Right lobe of liver (tissue), 6 donors: ENCODE measurements around the gene MAPK12. TPM values are rescaled to one million over a fixed set of nuclear protein-coding genes. Genes with fewer than 3 reads are reported as not detected.
A peak's percentile ranks its signal among the peaks of the same experiment; 100 is the strongest.

Experiments
- ATAC-seq, 4 donors: fragments of 200-7000 bp; cut with Tn5 transposase; one replicate each; pipeline ENCODE4 v1.9.1; 2020; ENCODE audit warnings: mild to moderate bottlenecking in 4 of 4, moderate library complexity in 4 of 4
- DNase-seq, 3 donors: peaks; one replicate each; pipeline ENCODE4 v3.0.0-alpha.2; 2020
- H3K27ac ChIP-seq, 3 donors: fragments of 200-600 bp; one replicate each; pipeline ENCODE4 v1.8.0; 2022
- H3K27me3 ChIP-seq, 2 donors: fragments of 200-600 bp; one replicate each; pipeline ENCODE4 v1.8.0; 2022
- H3K36me3 ChIP-seq, 4 donors: fragments of 200-600 bp; sonication (generic) in 1 of 4; one replicate each; pipeline versions ENCODE4 v1.5.1 to v1.8.0; 2017 to 2022; ENCODE audit warnings: control low read depth in 1 of 4
- H3K4me1 ChIP-seq, 4 donors: fragments of 200-600 bp; sonication (generic) in 1 of 4; one replicate each; pipeline versions ENCODE4 v1.5.1 to v1.8.0; 2017 to 2022; ENCODE audit warnings: control low read depth in 1 of 4
- H3K4me3 ChIP-seq, 3 donors: fragments of 200-600 bp; one replicate each; pipeline ENCODE4 v1.8.0; 2022
- H3K9me3 ChIP-seq, 4 donors: fragments of 200-600 bp; sonication (generic) in 1 of 4; one replicate each; pipeline versions ENCODE4 v1.5.1 to v1.8.0; 2017 to 2022; ENCODE audit warnings: control low read depth in 1 of 4
- POLR2A ChIP-seq: fragments of 450-650 bp; IDR thresholded peaks from one replicate; pipeline ENCODE4 v1.6.1; 2017; ENCODE audit warnings: antibody characterized with exemption, mild to moderate bottlenecking
- WGBS: methylation state at CpG from one replicate; pipeline ENCODE4 v1.1.6; 2018; ENCODE audit warnings: low coverage, low lambda C conversion rate; ENCODE audit not compliant: insufficient coverage; ENCODE audit errors: missing lambda C conversion rate; 5-methylcytosine and 5-hydroxymethylcytosine counted together
- intact Hi-C, 2 donors: fragments of 100-400 bp; cut with DNase I; formaldehyde crosslinking; loops; one replicate each; pipeline versions ENCODE4 v1.11.2 to v1.14.1; 2022
- total RNA-seq, 6 experiments: library from RNA; depleted of rRNA in 2 of 6; stranded (reverse); fragments of >200 nt in 2 of 6; fragmentation: NEBNext Ultra II Directional in 3 of 6; extraction: Animal tissue kit (Norgen Biotek cat#: 25700) in 3 of 6; gene quantifications; one replicate each; pipeline versions ENCODE4 v1.1.0 to v1.2.4, GENCODE V29; 2016 to 2023
- TF ChIP-seq, protein P1 (sequence below), 4 donors: fragments of 200-600 bp in 3 of 4; fragments of 450-650 bp in 1 of 4; IDR thresholded peaks; one replicate each; pipeline versions ENCODE4 v1.5.1 to v1.8.0; 2016 to 2022; ENCODE audit warnings: antibody characterized with exemption in 4 of 4, mild to moderate bottlenecking in 2 of 4
- donor health status: DM: no; HTN: yes; CAD: no.
- donor health status: DM: no; HTN: no; CAD: no.
- donor health status: DM: no; HTN: no; CAD: no.
- donor health status: DM: no; HTN: yes; CAD: no.
- donor health status: DM: no; HTN: yes; CAD: no.

The MAPK12 gene
- total RNA-seq, 6 experiments from 2014 or later = 2.1 to 7.6 (median 3.6) TPM

DNA sequence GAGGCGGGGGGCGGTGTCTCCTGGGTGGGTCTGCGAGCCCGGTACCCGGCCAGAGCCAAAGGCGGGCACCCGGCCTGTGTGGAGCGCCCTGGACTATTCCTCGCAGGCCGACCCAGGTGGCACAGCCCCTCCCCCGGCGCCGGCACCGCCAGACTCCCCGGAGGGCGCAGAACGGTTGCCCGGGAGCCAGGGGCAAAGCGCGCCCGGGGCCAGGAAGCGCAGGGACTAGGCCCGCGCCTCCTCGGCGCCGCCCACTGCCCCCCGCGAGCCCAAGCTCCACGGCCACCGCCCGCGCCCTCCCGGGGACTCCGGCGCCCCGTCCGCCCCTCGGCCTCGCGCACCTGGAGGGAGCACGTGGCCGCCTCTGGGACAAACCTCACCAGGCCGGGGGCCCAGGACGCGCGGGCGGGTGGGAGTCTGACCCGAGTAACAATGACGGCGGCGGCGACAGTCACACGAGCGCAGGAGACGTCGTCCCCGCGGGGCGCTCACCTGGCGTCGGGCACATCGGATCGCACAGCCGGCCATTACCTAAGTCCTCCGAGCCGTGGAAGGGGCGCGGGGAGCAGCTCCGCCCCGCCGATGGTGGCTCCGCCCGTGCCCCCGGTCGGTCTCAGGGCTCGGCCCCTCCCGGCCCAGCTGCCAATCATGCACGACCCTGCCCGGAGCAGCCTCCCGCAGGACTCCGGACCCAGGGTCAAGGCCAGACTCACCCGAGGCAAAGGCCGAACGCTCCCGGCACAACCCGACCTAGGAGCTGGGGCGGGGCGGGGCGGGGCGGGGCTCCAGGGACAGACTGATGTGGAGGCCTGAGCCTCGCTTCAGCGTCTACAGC is 38.5 kb upstream of the MAPK12 start:
- H3K4me3 ChIP-seq = peak overlapping the region; percentile 51 to 75 (median 75)
- H3K9me3 ChIP-seq = no peaks in the 10 kb centered on the region
- intact Hi-C loops = no loop called here
- ATAC-seq (peak; percentile 52 to 80 (median 75)), DNase-seq (peak; percentile 92 to 98 (median 96))
- H3K4me1 ChIP-seq = peaks cover 0 to 80% (median 38%) of the 10 kb centered on the region in 4 donors
- H3K27me3 ChIP-seq = no peaks in the 10 kb centered on the region
- TF ChIP-seq, protein P1, sequence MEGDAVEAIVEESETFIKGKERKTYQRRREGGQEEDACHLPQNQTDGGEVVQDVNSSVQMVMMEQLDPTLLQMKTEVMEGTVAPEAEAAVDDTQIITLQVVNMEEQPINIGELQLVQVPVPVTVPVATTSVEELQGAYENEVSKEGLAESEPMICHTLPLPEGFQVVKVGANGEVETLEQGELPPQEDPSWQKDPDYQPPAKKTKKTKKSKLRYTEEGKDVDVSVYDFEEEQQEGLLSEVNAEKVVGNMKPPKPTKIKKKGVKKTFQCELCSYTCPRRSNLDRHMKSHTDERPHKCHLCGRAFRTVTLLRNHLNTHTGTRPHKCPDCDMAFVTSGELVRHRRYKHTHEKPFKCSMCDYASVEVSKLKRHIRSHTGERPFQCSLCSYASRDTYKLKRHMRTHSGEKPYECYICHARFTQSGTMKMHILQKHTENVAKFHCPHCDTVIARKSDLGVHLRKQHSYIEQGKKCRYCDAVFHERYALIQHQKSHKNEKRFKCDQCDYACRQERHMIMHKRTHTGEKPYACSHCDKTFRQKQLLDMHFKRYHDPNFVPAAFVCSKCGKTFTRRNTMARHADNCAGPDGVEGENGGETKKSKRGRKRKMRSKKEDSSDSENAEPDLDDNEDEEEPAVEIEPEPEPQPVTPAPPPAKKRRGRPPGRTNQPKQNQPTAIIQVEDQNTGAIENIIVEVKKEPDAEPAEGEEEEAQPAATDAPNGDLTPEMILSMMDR (IDR thresholded peaks at IDR 0.05) = peak in 1 of 4 donors; percentile 16
- TF ChIP-seq POLR2A = peak; percentile 42
- WGBS = no CpG with 5 or more reads among the region's 93 CpGs
- no peaks in the 10 kb centered on the region for H3K36me3 ChIP-seq
- H3K27ac ChIP-seq = peak overlapping the region; percentile 44 to 70 (median 50)

DNA sequence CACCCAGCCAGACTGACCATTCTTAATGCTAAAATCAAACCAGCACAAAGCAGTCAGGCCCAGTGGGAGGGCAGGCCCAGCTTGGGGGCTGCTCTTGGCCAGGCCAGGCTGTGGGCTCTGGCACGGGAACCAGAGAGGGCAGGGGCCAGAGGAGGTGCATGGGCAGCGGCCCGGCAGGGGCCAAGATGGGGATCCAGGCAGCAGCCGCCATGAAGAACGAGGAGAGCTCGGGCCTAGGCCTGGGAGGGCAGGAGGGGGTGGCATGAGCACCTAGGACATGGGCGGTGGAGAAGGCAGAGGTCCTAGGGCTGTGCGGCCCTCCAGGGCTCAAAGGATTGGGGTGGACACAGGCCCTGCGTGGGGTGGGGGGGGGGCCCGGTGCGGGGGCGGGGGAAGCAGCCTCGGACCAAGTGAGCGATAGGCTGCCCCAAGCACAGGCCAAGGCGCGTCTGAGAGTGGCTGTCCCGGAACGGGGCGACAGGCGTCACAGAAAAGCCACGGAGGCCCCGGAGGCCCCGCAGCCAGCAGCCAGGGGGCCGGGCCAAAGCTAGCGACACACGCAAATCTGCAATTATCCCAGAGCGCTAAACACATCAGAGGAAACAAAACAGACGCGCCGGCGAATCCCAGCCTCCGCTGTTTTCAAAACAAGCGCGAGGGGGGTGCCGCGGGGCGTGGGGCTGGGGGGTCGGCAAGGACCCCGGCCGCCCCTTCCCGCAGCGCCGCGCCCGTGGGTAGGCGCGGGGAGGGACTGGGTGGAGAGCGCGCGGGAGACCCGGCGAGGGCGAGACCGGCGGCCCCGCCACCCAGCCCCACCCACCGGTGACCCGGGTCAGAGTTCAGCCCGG is 37.7 kb upstream of the MAPK12 start:
- ATAC-seq (peak in 1 of 4 donors; percentile 2), DNase-seq (no peak)
- TF ChIP-seq, protein P1 (IDR thresholded peaks at IDR 0.05) = no peak
- TF ChIP-seq POLR2A = no peak
- Histone ChIP-seq H3K27ac (peak overlapping the region; percentile 44 to 70 (median 50)), H3K36me3 (no peaks in the 10 kb centered on the region), H3K4me1 (peaks cover 0 to 85% (median 39%) of the 10 kb centered on the region in 4 donors), H3K27me3 (no peaks in the 10 kb centered on the region), H3K9me3 (no peaks in the 10 kb centered on the region), H3K4me3 (peak overlapping the region; percentile 51 to 75 (median 75))
- intact Hi-C loops = no loop called here
- WGBS = 6% methylated on average over 17 of the region's 59 CpGs

DNA sequence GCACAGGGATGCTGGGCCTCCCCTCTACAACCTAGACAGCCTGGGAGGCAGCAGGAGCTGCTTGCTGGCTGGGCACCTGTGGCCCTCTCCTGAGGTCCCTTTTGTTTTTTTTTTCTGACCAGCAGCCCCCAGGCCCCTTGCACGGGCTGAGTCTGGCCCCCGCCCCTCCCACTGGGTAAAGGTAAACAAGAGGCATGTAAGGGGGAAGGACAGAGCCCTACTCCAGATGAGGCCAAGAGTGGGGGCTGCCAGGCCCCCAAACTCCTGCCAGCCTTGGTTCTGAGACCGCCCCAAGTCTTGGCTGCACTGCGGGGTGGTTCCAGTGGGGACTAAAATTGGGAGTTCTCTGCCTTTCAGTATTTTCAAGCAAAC is 36.8 kb upstream of the MAPK12 start:
- 67% methylated on average over 3 of the region's 4 CpGs for whole genome bisulfite sequencing
- Histone ChIP-seq H3K4me1 (peaks cover 0 to 85% (median 39%) of the 10 kb centered on the region in 4 donors), H3K27ac (peak overlapping the region in 2 of 3 donors; percentile 6 to 70), H3K27me3 (no peaks in the 10 kb centered on the region), H3K36me3 (no peaks in the 10 kb centered on the region), H3K9me3 (no peaks in the 10 kb centered on the region), H3K4me3 (peak overlapping the region; percentile 5 to 75 (median 75))
- TF ChIP-seq, protein P1 (IDR thresholded peaks at IDR 0.05) = no peak
- no peak for TF ChIP-seq POLR2A
- no peak for DNase-seq
- intact Hi-C loops = no loop called here
- ATAC-seq = no peak

DNA sequence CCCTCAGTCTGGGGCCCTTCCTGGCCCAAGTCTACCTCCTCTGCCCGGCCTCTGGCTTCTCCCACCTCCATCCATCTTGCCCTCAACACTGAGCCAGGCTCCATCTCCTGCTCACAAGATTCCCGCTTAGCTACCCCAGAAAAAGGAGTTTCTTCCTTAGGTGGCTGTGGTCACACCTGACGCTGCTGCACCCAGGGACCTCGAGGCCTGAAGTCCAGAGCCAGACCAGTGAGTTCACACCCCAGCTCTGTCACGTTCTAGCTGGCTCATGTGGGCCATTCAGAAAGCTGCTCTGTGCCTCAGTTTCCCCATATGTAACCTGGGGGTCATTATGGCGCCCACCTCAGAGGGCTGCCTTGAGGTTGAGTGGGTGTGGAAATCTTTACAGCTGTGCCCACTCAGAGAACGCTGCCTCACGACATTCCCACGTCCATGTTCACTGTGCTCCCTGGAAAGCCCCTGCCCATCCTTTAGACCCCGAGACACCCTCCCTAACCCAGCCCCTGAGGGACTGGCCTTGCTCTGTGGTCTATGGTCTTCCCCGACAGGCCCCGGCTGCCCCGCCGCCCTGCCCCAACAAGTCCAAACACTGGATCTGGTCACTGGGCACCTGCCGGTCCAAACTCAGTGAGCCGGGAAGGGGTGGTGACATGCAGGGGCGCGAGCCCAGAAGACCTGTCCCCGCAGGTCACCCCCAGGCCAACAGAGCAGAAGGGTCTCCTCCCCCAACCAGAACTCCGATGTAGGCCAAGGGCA is 36.2 kb upstream of the MAPK12 start:
- DNase-seq = no peak
- no CpG with 5 or more reads among the region's 20 CpGs for WGBS
- H3K4me3 ChIP-seq = peak overlapping the region; percentile 5 to 75 (median 75)

More for the DNA sequence above, 36.2 kb upstream of the MAPK12 start:
- no peaks in the 10 kb centered on the region for H3K9me3 ChIP-seq
- no peak for ATAC-seq
- no peaks in the 10 kb centered on the region for H3K27me3 ChIP-seq
- intact Hi-C loops = no loop called here
- H3K27ac ChIP-seq = peak overlapping the region in 1 of 3 donors; percentile 70
- H3K36me3 ChIP-seq = no peaks in the 10 kb centered on the region
- TF ChIP-seq POLR2A = no peak
- TF ChIP-seq, protein P1 (IDR thresholded peaks at IDR 0.05) = no peak
- peaks cover 0 to 89% (median 41%) of the 10 kb centered on the region in 4 donors for H3K4me1 ChIP-seq
